Stimulated activated CD4-positive, alpha-beta T cell treated with anti-CD3 and anti-CD28 coated beads, Interleukin-4, amount 100 ng/mL, for 1 hour (primary cell): ENCODE results near the gene HSFY1.
"Not testable (repeated sequence)": the region's sequence is repeated elsewhere in the genome, so short reads cannot be mapped to it uniquely, and the experiment has no call there.

Source experiments
- DNase-seq: peaks from one replicate; pipeline ENCODE4 v3.0.0-alpha.2; 2020

Gene HSFY1

GRCh38 chrY:18546420-18546819 is at the start of gene HSFY1:
Gene HSFY1 (plus strand): TSS chrY:18546720. CDS start chrY:18546788, 68 bp downstream.
- not testable (repeated sequence) for DNase-seq

GRCh38 chrY:18504266-18504665 is 42.3 kb upstream of the HSFY1 start:
- not testable (repeated sequence) for DNase-seq

GRCh38 chrY:18530995-18531655 is 15.4 kb upstream of the HSFY1 start:
- not testable (repeated sequence) for DNase-seq

- DNase-seq, result not testable (repeated sequence)
Measured at GRCh38 chrY:18538952-18539351, 7.6 kb upstream of the HSFY1 start.

GRCh38 chrY:18553132-18553531 is 6.6 kb downstream of the HSFY1 start:
- not testable (repeated sequence) for DNase-seq

GRCh38 chrY:18565915-18566314 is 19.4 kb downstream of the HSFY1 start:
- not testable (repeated sequence) for DNase-seq
